IMR-90 (cell line): ENCODE measurements around the gene NPAS3. TPM values are rescaled to one million over a fixed set of nuclear protein-coding genes. Genes with fewer than 3 reads are reported as not detected.

ENCODE experiments used
- ATAC-seq: fragments of 200-7000 bp; cut with Tn5 transposase; 2 replicates; pipeline ENCODE4 v1.9.1; 2020; ENCODE audit warnings: low read depth, mild to moderate bottlenecking, moderate library complexity
- BruUV-seq: library from RNA; stranded (reverse); fragments of 400-500 nt; replicated peaks from 2 replicates; lab custom pipeline; 2021; lab: Mats Ljungman, UMichigan
- CTCF ChIA-PET: fragments of 300-600 bp; formaldehyde crosslinking; extraction: SDS; loops from one replicate; lab custom pipeline; 2021; ENCODE audit warnings: antibody characterized with exemption; lab: Yijun Ruan, JAX
- POLR2A ChIA-PET: fragments of 300-600 bp; sonication (Branson Sonifier 250); formaldehyde crosslinking; loops from one replicate; lab custom pipeline; 2022; ENCODE audit warnings: antibody characterized with exemption; ENCODE audit not compliant: unreplicated experiment; lab: Charles Lee
- DNase-seq: peaks from one replicate; pipeline ENCODE4 v3.0.0; 2013
- H2AFZ ChIP-seq: replicated peaks from 2 replicates; pipeline ENCODE3; 2013; ENCODE audit warnings: low read length, mild to moderate bottlenecking; ENCODE audit not compliant: poor library complexity
- H2AK5ac ChIP-seq: 2 replicates; pipeline ENCODE4 v1.6.1; 2013; ENCODE audit warnings: low read depth, low read length, inconsistent platforms
- H2AK9ac ChIP-seq: replicated peaks from 2 replicates; pipeline ENCODE3; 2013; ENCODE audit warnings: mild to moderate bottlenecking, low read depth, low read length, moderate library complexity; ENCODE audit not compliant: poor library complexity
- H2BK120ac ChIP-seq: 2 replicates; pipeline ENCODE4 v1.6.1; 2013; ENCODE audit warnings: low read depth, low read length, inconsistent platforms
- H2BK15ac ChIP-seq: 3 replicates; pipeline ENCODE4 v1.6.1; 2013; ENCODE audit warnings: low read depth, low read length, inconsistent platforms
- H2BK20ac ChIP-seq: 2 replicates; pipeline ENCODE4 v1.6.1; 2013; ENCODE audit warnings: low read depth, mild to moderate bottlenecking, inconsistent platforms, low read length, moderate library complexity
- H2BK5ac ChIP-seq: 2 replicates; pipeline ENCODE4 v1.6.1; 2013; ENCODE audit warnings: mild to moderate bottlenecking, low read depth, low read length, inconsistent platforms; ENCODE audit not compliant: poor library complexity, severe bottlenecking
- H3K14ac ChIP-seq: replicated peaks from 2 replicates; pipeline ENCODE4 v1.6.1; 2013; ENCODE audit warnings: low read depth, low read length, inconsistent platforms
- H3K18ac ChIP-seq: 2 replicates; pipeline ENCODE4 v1.6.1; 2013; ENCODE audit warnings: low read depth, low read length, control low read depth
- H3K23ac ChIP-seq: 2 replicates; pipeline ENCODE4 v1.6.1; 2013; ENCODE audit warnings: low read depth, low read length, inconsistent platforms
- H3K27ac ChIP-seq: 2 replicates; pipeline ENCODE4 v1.5.1; 2013; ENCODE audit warnings: mild to moderate bottlenecking, control low read depth, low read length; ENCODE audit not compliant: insufficient read depth
- H3K27me3 ChIP-seq: 2 replicates; pipeline ENCODE4 v1.6.1; 2013; ENCODE audit warnings: low read length; ENCODE audit not compliant: control insufficient read depth, insufficient read depth
- H3K36me3 ChIP-seq: 2 replicates; pipeline ENCODE4 v1.6.1; 2013; ENCODE audit warnings: low read length, mixed read lengths; ENCODE audit not compliant: control insufficient read depth, insufficient read depth
- H3K4ac ChIP-seq: 2 replicates; pipeline ENCODE4 v1.6.1; 2013; ENCODE audit warnings: low read depth, low read length, inconsistent platforms
- H3K4me1 ChIP-seq: 2 replicates; pipeline ENCODE4 v1.6.1; 2013; ENCODE audit warnings: low read length, mixed read lengths; ENCODE audit not compliant: control insufficient read depth, insufficient read depth
- H3K4me2 ChIP-seq: 2 replicates; pipeline ENCODE4 v1.6.1; 2013; ENCODE audit warnings: low read depth, mild to moderate bottlenecking, control low read depth, low read length, moderate library complexity
- H3K4me3 ChIP-seq: 2 replicates; pipeline ENCODE4 v1.5.1; 2013; ENCODE audit warnings: low read depth, mild to moderate bottlenecking, control low read depth, low read length, moderate library complexity; ENCODE audit not compliant: insufficient read depth
- H3K56ac ChIP-seq: 2 replicates; pipeline ENCODE4 v1.6.1; 2013; ENCODE audit warnings: low read length, inconsistent platforms; ENCODE audit not compliant: insufficient read depth; ENCODE audit errors: extremely low read depth
- H3K79me1 ChIP-seq, 2 experiments: 2 replicates each; pipeline ENCODE4 v1.6.1; 2013; ENCODE audit warnings: low read length in 2 of 2, inconsistent platforms in 1 of 2, low read depth in 1 of 2
- H3K9ac ChIP-seq: 2 replicates; pipeline ENCODE4 v1.6.1; 2013; ENCODE audit warnings: low read depth, low read length, control low read depth
- H3K9me1 ChIP-seq: 2 replicates; pipeline ENCODE4 v1.6.1; 2013; ENCODE audit warnings: low read length, inconsistent platforms; ENCODE audit not compliant: insufficient read depth
- H3K9me3 ChIP-seq: 2 replicates; pipeline ENCODE4 v1.6.1; 2013; ENCODE audit warnings: low read length; ENCODE audit not compliant: control insufficient read depth, insufficient read depth
- H4K20me1 ChIP-seq: 2 replicates; pipeline ENCODE4 v1.6.1; 2013; ENCODE audit warnings: low read length, inconsistent platforms; ENCODE audit not compliant: insufficient read depth
- H4K5ac ChIP-seq: 2 replicates; pipeline ENCODE4 v1.6.1; 2013; ENCODE audit warnings: mild to moderate bottlenecking, low read depth, low read length, control low read depth
- H4K8ac ChIP-seq, 2 experiments: 2 replicates each; pipeline ENCODE4 v1.6.1; 2013; ENCODE audit warnings: low read depth in 2 of 2, low read length in 2 of 2, control low read depth in 1 of 2, inconsistent platforms in 1 of 2
- H4K91ac ChIP-seq: 2 replicates; pipeline ENCODE4 v1.6.1; 2013; ENCODE audit warnings: low read depth, low read length, inconsistent platforms; ENCODE audit not compliant: insufficient read depth
- BHLHE40 ChIP-seq: fragments of 150-350 bp; IDR thresholded peaks from 2 replicates; pipeline ENCODE4 v1.6.1; 2016; ENCODE audit warnings: mild to moderate bottlenecking, low read depth, low read length
- CEBPB ChIP-seq: IDR thresholded peaks from 2 replicates; pipeline ENCODE4 v1.6.1; 2012; ENCODE audit warnings: low read depth, low read length, improper control_type of control experiment
- CHD1 ChIP-seq: IDR thresholded peaks from 2 replicates; pipeline ENCODE4 v1.6.1; 2012; ENCODE audit warnings: low read depth, low read length, improper control_type of control experiment
- FOS ChIP-seq: fragments of 150-350 bp; IDR thresholded peaks from 2 replicates; pipeline ENCODE4 v1.6.1; 2016; ENCODE audit warnings: low read depth, low read length
- MAFK ChIP-seq: IDR thresholded peaks from 2 replicates; pipeline ENCODE4 v1.6.1; 2012; ENCODE audit warnings: low read depth, low read length, improper control_type of control experiment
- MAZ ChIP-seq: IDR thresholded peaks from 2 replicates; pipeline ENCODE4 v1.6.1; 2012; ENCODE audit warnings: low read depth, mild to moderate bottlenecking, low read length, improper control_type of control experiment, moderate library complexity, borderline replicate concordance
- MXI1 ChIP-seq: IDR thresholded peaks from 2 replicates; pipeline ENCODE4 v1.6.1; 2012; ENCODE audit warnings: low read depth, mild to moderate bottlenecking, low read length, moderate library complexity, borderline replicate concordance
- NFE2L2 ChIP-seq: fragments of 150-350 bp; IDR thresholded peaks from 2 replicates; pipeline ENCODE4 v1.6.1; 2016; ENCODE audit warnings: low read depth, mild to moderate bottlenecking, low read length
- POLR2A ChIP-seq: IDR thresholded peaks from 2 replicates; pipeline ENCODE4 v1.6.1; 2012; ENCODE audit warnings: mild to moderate bottlenecking, low read depth, low read length
- RAD21 ChIP-seq: IDR thresholded peaks from 2 replicates; pipeline ENCODE4 v1.6.1; 2012; ENCODE audit warnings: low read length, improper control_type of control experiment
- RCOR1 ChIP-seq: IDR thresholded peaks from 2 replicates; pipeline ENCODE4 v1.6.1; 2012; ENCODE audit warnings: mild to moderate bottlenecking, low read length, improper control_type of control experiment; ENCODE audit not compliant: insufficient replicate concordance
- RFX5 ChIP-seq: IDR thresholded peaks from 2 replicates; pipeline ENCODE4 v1.8.0; 2012; ENCODE audit warnings: low read depth, mild to moderate bottlenecking, low read length, moderate library complexity
- SMC3 ChIP-seq: fragments of 150-350 bp; IDR thresholded peaks from 2 replicates; pipeline ENCODE4 v1.6.1; 2016; ENCODE audit warnings: low read depth, mild to moderate bottlenecking, antibody characterized with exemption, low read length, moderate library complexity
- USF2 ChIP-seq: fragments of 150-350 bp; IDR thresholded peaks from 2 replicates; pipeline ENCODE4 v1.6.1; 2017; ENCODE audit warnings: mild to moderate bottlenecking, antibody characterized with exemption, low read length, low read depth
- WGBS, 2 experiments: methylation state at CpG; one replicate each; pipeline versions ENCODE4 v1.1.5 to v1.1.7; 2013; ENCODE audit warnings: missing lambda C conversion rate in 2 of 2; ENCODE audit not compliant: insufficient read length in 1 of 2; ENCODE audit errors: extremely low coverage in 2 of 2; 5-methylcytosine and 5-hydroxymethylcytosine counted together
- dilution Hi-C: fragments of 300-500 bp; cut with HindIII; formaldehyde crosslinking; loops from one replicate; pipeline ENCODE4 v1.14.3; 2018; ENCODE audit warnings: low sequenced_read_pairs; ENCODE audit not compliant: unreplicated experiment
- in situ Hi-C: fragments of 300-500 bp; cut with MboI; formaldehyde crosslinking; loops from 3 replicates; pipeline ENCODE4 v1.14.3; 2019; ENCODE audit warnings: low sequenced_read_pairs, inconsistent platforms, mixed read lengths
- intact Hi-C: fragments of 100-400 bp; cut with micrococcal nuclease; formaldehyde crosslinking; loops from 2 replicates; pipeline ENCODE4 v1.10.0; 2022
- polyA plus RNA-seq, 3 experiments: library from polyadenylated mRNA; depleted of rRNA; stranded (reverse); fragments of >200 nt; gene quantifications; 2 replicates each; pipeline ENCODE4 v1.2.3, GENCODE V29; 2012; ENCODE audit warnings: low replicate concordance in 1 of 3
- total RNA-seq: library from RNA; depleted of rRNA; stranded (reverse); fragments of >200 nt; gene quantifications from 2 replicates; pipeline ENCODE4 v1.2.3, GENCODE V29; 2012
- TF ChIP-seq, protein P1 (sequence below): conservative IDR thresholded peaks from 2 replicates; pipeline ENCODE4 v1.5.1; 2012; ENCODE audit warnings: mild to moderate bottlenecking, low read depth, low read length, improper control_type of control experiment
- TF ChIP-seq, protein P2 (sequence below): fragments of 150-350 bp; IDR thresholded peaks from 2 replicates; pipeline ENCODE4 v1.6.1; 2016; ENCODE audit warnings: low read depth, mild to moderate bottlenecking, low read length, moderate library complexity, borderline replicate concordance

Gene NPAS3
- total and polyA plus RNA-seq, 2 of the 4 experiments (the other 2 are of a cell fraction), result not detected

GRCh38 chr14:33062476-33062875, 123.8 kb downstream of the NPAS3 start:
- in situ Hi-C loops, result no loop called here
- H2AK9ac ChIP-seq, result no peak overlapping the region
- intact Hi-C loops, result no loop called here
- H3K14ac ChIP-seq, result no peak overlapping the region
- dilution Hi-C loops, result no loop called here
- no peak overlapping the region for H4K5ac ChIP-seq
- no peaks in the 10 kb centered on the region for H3K9me1 ChIP-seq
- POLR2A ChIA-PET, result no interaction called here
- no peak overlapping the region for H3K27ac ChIP-seq
- no peak overlapping the region for H3K56ac ChIP-seq
- H3K4me1 ChIP-seq, result no peaks in the 10 kb centered on the region
- no peak overlapping the region for H4K8ac ChIP-seq
- H3K9ac ChIP-seq, result no peak overlapping the region
- no TSS peak for BruUV-seq
- ATAC-seq (no peak), DNase-seq (no peak)
- no peaks in the 10 kb centered on the region for H3K36me3 ChIP-seq
- H4K91ac ChIP-seq, result no peak overlapping the region
- H2BK120ac ChIP-seq, result no peak overlapping the region
- H2BK5ac ChIP-seq, result no peak overlapping the region
- no peak overlapping the region for H2BK20ac ChIP-seq
- H3K23ac ChIP-seq, result no peak overlapping the region
- H3K4me3 ChIP-seq, result no peak overlapping the region
- H3K18ac ChIP-seq, result no peak overlapping the region
- no peaks in the 10 kb centered on the region for H3K79me1 ChIP-seq
- TF ChIP-seq USF2 (no peak), MAFK (no peak), SMC3 (no peak), POLR2A (no peak), BHLHE40 (no peak), RCOR1 (no peak), MAZ (no peak), CHD1 (no peak), MXI1 (no peak), RFX5 (no peak), NFE2L2 (no peak), CEBPB (no peak), RAD21 (no peak), FOS (no peak)
- TF ChIP-seq, protein P1, sequence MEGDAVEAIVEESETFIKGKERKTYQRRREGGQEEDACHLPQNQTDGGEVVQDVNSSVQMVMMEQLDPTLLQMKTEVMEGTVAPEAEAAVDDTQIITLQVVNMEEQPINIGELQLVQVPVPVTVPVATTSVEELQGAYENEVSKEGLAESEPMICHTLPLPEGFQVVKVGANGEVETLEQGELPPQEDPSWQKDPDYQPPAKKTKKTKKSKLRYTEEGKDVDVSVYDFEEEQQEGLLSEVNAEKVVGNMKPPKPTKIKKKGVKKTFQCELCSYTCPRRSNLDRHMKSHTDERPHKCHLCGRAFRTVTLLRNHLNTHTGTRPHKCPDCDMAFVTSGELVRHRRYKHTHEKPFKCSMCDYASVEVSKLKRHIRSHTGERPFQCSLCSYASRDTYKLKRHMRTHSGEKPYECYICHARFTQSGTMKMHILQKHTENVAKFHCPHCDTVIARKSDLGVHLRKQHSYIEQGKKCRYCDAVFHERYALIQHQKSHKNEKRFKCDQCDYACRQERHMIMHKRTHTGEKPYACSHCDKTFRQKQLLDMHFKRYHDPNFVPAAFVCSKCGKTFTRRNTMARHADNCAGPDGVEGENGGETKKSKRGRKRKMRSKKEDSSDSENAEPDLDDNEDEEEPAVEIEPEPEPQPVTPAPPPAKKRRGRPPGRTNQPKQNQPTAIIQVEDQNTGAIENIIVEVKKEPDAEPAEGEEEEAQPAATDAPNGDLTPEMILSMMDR, result no peak
- TF ChIP-seq, protein P2, sequence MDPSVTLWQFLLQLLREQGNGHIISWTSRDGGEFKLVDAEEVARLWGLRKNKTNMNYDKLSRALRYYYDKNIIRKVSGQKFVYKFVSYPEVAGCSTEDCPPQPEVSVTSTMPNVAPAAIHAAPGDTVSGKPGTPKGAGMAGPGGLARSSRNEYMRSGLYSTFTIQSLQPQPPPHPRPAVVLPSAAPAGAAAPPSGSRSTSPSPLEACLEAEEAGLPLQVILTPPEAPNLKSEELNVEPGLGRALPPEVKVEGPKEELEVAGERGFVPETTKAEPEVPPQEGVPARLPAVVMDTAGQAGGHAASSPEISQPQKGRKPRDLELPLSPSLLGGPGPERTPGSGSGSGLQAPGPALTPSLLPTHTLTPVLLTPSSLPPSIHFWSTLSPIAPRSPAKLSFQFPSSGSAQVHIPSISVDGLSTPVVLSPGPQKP, result no peak
- no peak overlapping the region for H2AK5ac ChIP-seq
- H4K20me1 ChIP-seq, result no peaks in the 10 kb centered on the region
- H3K27me3 ChIP-seq, result no peaks in the 10 kb centered on the region
- H2AFZ ChIP-seq, result no peak overlapping the region
- CTCF ChIA-PET, result no interaction called here
- H3K4ac ChIP-seq, result no peak overlapping the region
- H3K4me2 ChIP-seq, result no peak overlapping the region
- WGBS, 2 experiments, result 40% methylated on average over 1 of the region's 9 CpGs; no CpG with 5 or more reads in 1 of the 2 experiments
- no peak overlapping the region for H2BK15ac ChIP-seq
- no peaks in the 10 kb centered on the region for H3K9me3 ChIP-seq
